Activated naive CD4-positive, alpha-beta T cell treated with anti-CD3 and anti-CD28 coated beads for 36 hours (primary cell): ENCODE results near the gene ALDH4A1. TPM values are rescaled to one million over a fixed set of nuclear protein-coding genes. Genes with fewer than 3 reads are reported as not detected.
A peak's percentile ranks its signal among the peaks of the same experiment; 100 is the strongest.

Experiments used
- CTCF ChIA-PET: fragments of 350-600 bp; sonication (Branson Sonifier 250); formaldehyde crosslinking; loops from one replicate; lab custom pipeline; 2021; ENCODE audit warnings: antibody characterized with exemption; lab: Charles Lee
- DNase-seq: peaks from one replicate; pipeline ENCODE4 v3.0.0-alpha.2; 2020
- H3K27ac Mint-ChIP-seq: one replicate; pipeline ENCODE4 v1.8.0; 2021; ENCODE audit warnings: mild to moderate bottlenecking, mixed read lengths
- H3K27me3 Mint-ChIP-seq: one replicate; pipeline ENCODE4 v1.8.0; 2021; ENCODE audit warnings: low read depth, mixed read lengths
- H3K36me3 Mint-ChIP-seq: one replicate; pipeline ENCODE4 v1.8.0; 2021; ENCODE audit warnings: low read depth, mixed read lengths
- H3K4me1 Mint-ChIP-seq: one replicate; pipeline ENCODE4 v1.8.0; 2021; ENCODE audit warnings: low read depth, mixed read lengths
- H3K4me3 Mint-ChIP-seq: one replicate; pipeline ENCODE4 v1.8.0; 2021; ENCODE audit warnings: mild to moderate bottlenecking, moderate library complexity, mixed read lengths
- H3K9me3 Mint-ChIP-seq: one replicate; pipeline ENCODE4 v1.8.0; 2021; ENCODE audit warnings: mixed read lengths
- intact Hi-C: fragments of 100-400 bp; cut with micrococcal nuclease; formaldehyde crosslinking; loops from one replicate; pipeline ENCODE4 v1.15.1; 2023
- total RNA-seq, 2 experiments: library from RNA; stranded (reverse); gene quantifications; one replicate each; pipeline ENCODE4 v1.2.3, GENCODE V29; 2021

The ALDH4A1 gene
- total RNA-seq, 2 experiments from 2014 or later: 11.6 to 12.5 TPM

- peak; percentile 62 for DNase-seq
- Mint-ChIP-seq H3K27ac (peak overlapping the region; percentile 99), H3K27me3 (no peaks in the 10 kb centered on the region), H3K9me3 (peaks cover 2% of the 10 kb centered on the region), H3K36me3 (peaks cover 2% of the 10 kb centered on the region), H3K4me3 (peak overlapping the region; percentile 80), H3K4me1 (peaks cover 85% of the 10 kb centered on the region)
- intact Hi-C loops: loop anchor here (2.0 kb wide), 2 partner anchors 25 to 45 kb away; partner anchors contain the start of gene ALDH4A1
- CTCF ChIA-PET: interaction anchor here (0.8 to 2.8 kb wide), 13 partner anchors 10 to 670 kb away, joined by 3 to 28 read pairs (median 5); partner anchors contain the start of gene IFFO2
Measured at GRCh38 chr1:18927654-18928272, 25.4 kb upstream of the ALDH4A1 start.

- Mint-ChIP-seq H3K9me3 (peaks cover 2% of the 10 kb centered on the region), H3K27ac (peak overlapping the region; percentile 99), H3K4me1 (peaks cover 79% of the 10 kb centered on the region), H3K36me3 (peaks cover 2% of the 10 kb centered on the region), H3K4me3 (peak overlapping the region; percentile 80), H3K27me3 (no peaks in the 10 kb centered on the region)
- no peak for DNase-seq
- CTCF ChIA-PET: interaction anchor here (0.6 to 2.8 kb wide), 13 partner anchors 10 to 670 kb away, joined by 3 to 28 read pairs (median 5); partner anchors contain the start of gene IFFO2
- intact Hi-C loops: loop anchor here (2.0 kb wide), 2 partner anchors 24 to 46 kb away; partner anchors contain the start of gene ALDH4A1
Measured at GRCh38 chr1:18927082-18927653, 24.8 kb upstream of the ALDH4A1 start.

GRCh38 chr1:18926315-18927081 is 24.1 kb upstream of the ALDH4A1 start:
- DNase-seq: peak; percentile 95
- peak overlapping the region; percentile 99 for H3K27ac Mint-ChIP-seq
- H3K4me3 Mint-ChIP-seq: peak overlapping the region; percentile 80
- peaks cover 2% of the 10 kb centered on the region for H3K9me3 Mint-ChIP-seq
- H3K4me1 Mint-ChIP-seq: peaks cover 74% of the 10 kb centered on the region
- intact Hi-C loops: loop anchor here (1.0 to 2.0 kb wide), 6 partner anchors 24 to 85 kb away; partner anchors contain the start of genes ALDH4A1 and IFFO2
- H3K36me3 Mint-ChIP-seq: peaks cover 2% of the 10 kb centered on the region
- CTCF ChIA-PET: interaction anchor here (0.6 to 2.8 kb wide), 9 partner anchors 11 to 671 kb away, joined by 3 to 28 read pairs (median 10); partner anchors contain the start of gene IFFO2
- no peaks in the 10 kb centered on the region for H3K27me3 Mint-ChIP-seq

- H3K27me3 Mint-ChIP-seq: no peaks in the 10 kb centered on the region
Measured at GRCh38 chr1:18925279-18925678, 22.9 kb upstream of the ALDH4A1 start.

GRCh38 chr1:18924221-18924691 is 21.9 kb upstream of the ALDH4A1 start:
- no peak overlapping the region for H3K4me3 Mint-ChIP-seq
- H3K4me1 Mint-ChIP-seq: peaks cover 55% of the 10 kb centered on the region
- peak; percentile 45 for DNase-seq
- no peaks in the 10 kb centered on the region for H3K27me3 Mint-ChIP-seq
- CTCF ChIA-PET: interaction anchor here (0.6 to 4.8 kb wide), 6 partner anchors 11 to 320 kb away, joined by 3 to 46 read pairs (median 4); no protein-coding TSS in a partner anchor
- peaks cover 2% of the 10 kb centered on the region for H3K9me3 Mint-ChIP-seq
- H3K27ac Mint-ChIP-seq: no peak overlapping the region
- peaks cover 2% of the 10 kb centered on the region for H3K36me3 Mint-ChIP-seq
- intact Hi-C loops: loop anchor here (5.0 kb wide), 2 partner anchors 173 to 318 kb away; no protein-coding TSS in a partner anchor

More at GRCh38 chr1:18925279-18925678, 22.9 kb upstream of the ALDH4A1 start:
- H3K36me3 Mint-ChIP-seq: peaks cover 2% of the 10 kb centered on the region
- peaks cover 64% of the 10 kb centered on the region for H3K4me1 Mint-ChIP-seq
- CTCF ChIA-PET: interaction anchor here (1.4 to 4.8 kb wide), 4 partner anchors 12 to 50 kb away, joined by 4 to 46 read pairs (median 15); no protein-coding TSS in a partner anchor
- no peak overlapping the region for H3K4me3 Mint-ChIP-seq
- intact Hi-C loops: no loop called here
- no peak for DNase-seq
- H3K27ac Mint-ChIP-seq: peak overlapping the region; percentile 84
- H3K9me3 Mint-ChIP-seq: peaks cover 2% of the 10 kb centered on the region

- H3K4me1 Mint-ChIP-seq: peaks cover 51% of the 10 kb centered on the region
- CTCF ChIA-PET: interaction anchor here (0.6 to 4.8 kb wide), 8 partner anchors 10 to 320 kb away, joined by 3 to 46 read pairs (median 4); no protein-coding TSS in a partner anchor
- intact Hi-C loops: loop anchor here (5.0 kb wide), 2 partner anchors 174 to 319 kb away; no protein-coding TSS in a partner anchor
Measured at GRCh38 chr1:18923756-18924211, 21.4 kb upstream of the ALDH4A1 start.

GRCh38 chr1:18922848-18923755 is 20.7 kb upstream of the ALDH4A1 start:
- H3K4me1 Mint-ChIP-seq: peaks cover 44% of the 10 kb centered on the region
- H3K36me3 Mint-ChIP-seq: peaks cover 2% of the 10 kb centered on the region
- H3K9me3 Mint-ChIP-seq: peaks cover 2% of the 10 kb centered on the region
- CTCF ChIA-PET: interaction anchor here (0.7 to 4.8 kb wide), 7 partner anchors 10 to 190 kb away, joined by 3 to 46 read pairs (median 4); no protein-coding TSS in a partner anchor
- H3K27ac Mint-ChIP-seq: no peak overlapping the region
- intact Hi-C loops: loop anchor here (5.0 kb wide), 2 partner anchors 174 to 319 kb away; no protein-coding TSS in a partner anchor
- DNase-seq: no peak
- H3K4me3 Mint-ChIP-seq: no peak overlapping the region
- no peaks in the 10 kb centered on the region for H3K27me3 Mint-ChIP-seq

More at GRCh38 chr1:18923756-18924211, 21.4 kb upstream of the ALDH4A1 start:
- H3K27me3 Mint-ChIP-seq: no peaks in the 10 kb centered on the region
- H3K9me3 Mint-ChIP-seq: peaks cover 2% of the 10 kb centered on the region
- peak; percentile 20 for DNase-seq
- H3K27ac Mint-ChIP-seq: no peak overlapping the region
- peaks cover 2% of the 10 kb centered on the region for H3K36me3 Mint-ChIP-seq
- no peak overlapping the region for H3K4me3 Mint-ChIP-seq

- Mint-ChIP-seq H3K36me3 (peaks cover 2% of the 10 kb centered on the region), H3K27me3 (no peaks in the 10 kb centered on the region), H3K27ac (no peak overlapping the region), H3K4me1 (peaks cover 38% of the 10 kb centered on the region), H3K9me3 (peaks cover 2% of the 10 kb centered on the region), H3K4me3 (no peak overlapping the region)
- CTCF ChIA-PET: interaction anchor here (0.5 to 4.8 kb wide), 5 partner anchors 9 to 134 kb away, joined by 3 to 46 read pairs (median 4); no protein-coding TSS in a partner anchor
- intact Hi-C loops: loop anchor here (5.0 kb wide), 2 partner anchors 175 to 320 kb away; no protein-coding TSS in a partner anchor
- no peak for DNase-seq
Measured at GRCh38 chr1:18922319-18922726, 20.0 kb upstream of the ALDH4A1 start.

- intact Hi-C loops: loop anchor here (5.0 kb wide), 2 partner anchors 176 to 321 kb away; no protein-coding TSS in a partner anchor
- H3K9me3 Mint-ChIP-seq: peaks cover 2% of the 10 kb centered on the region
- CTCF ChIA-PET: interaction anchor here (0.5 to 4.8 kb wide), 4 partner anchors 8 to 29 kb away, joined by 3 to 46 read pairs (median 5); no protein-coding TSS in a partner anchor
- H3K4me3 Mint-ChIP-seq: no peak overlapping the region
- no peaks in the 10 kb centered on the region for H3K27me3 Mint-ChIP-seq
- peaks cover 34% of the 10 kb centered on the region for H3K4me1 Mint-ChIP-seq
- peaks cover 2% of the 10 kb centered on the region for H3K36me3 Mint-ChIP-seq
- DNase-seq: no peak
- no peak overlapping the region for H3K27ac Mint-ChIP-seq
Measured at GRCh38 chr1:18921516-18922251, 19.3 kb upstream of the ALDH4A1 start.

- intact Hi-C loops: loop anchor here (5.0 kb wide), 2 partner anchors 176 to 321 kb away; no protein-coding TSS in a partner anchor
- Mint-ChIP-seq H3K27ac (no peak overlapping the region), H3K27me3 (no peaks in the 10 kb centered on the region), H3K9me3 (peaks cover 2% of the 10 kb centered on the region), H3K4me3 (no peak overlapping the region), H3K36me3 (peaks cover 2% of the 10 kb centered on the region), H3K4me1 (peaks cover 28% of the 10 kb centered on the region)
- no peak for DNase-seq
- CTCF ChIA-PET: interaction anchor here (0.5 to 4.8 kb wide), 4 partner anchors 7 to 1449 kb away, joined by 3 to 46 read pairs (median 4); no protein-coding TSS in a partner anchor
Measured at GRCh38 chr1:18920931-18921330, 18.6 kb upstream of the ALDH4A1 start.
